Activated naive CD4-positive, alpha-beta T cell treated with anti-CD3 and anti-CD28 coated beads, Interleukin-2, amount 50 U/mL, for 24 hours (primary cell): ENCODE data around the gene HECW1.

Experiments
- H3K27ac Mint-ChIP-seq: one replicate; pipeline ENCODE4 v1.8.0; 2021; ENCODE audit warnings: mild to moderate bottlenecking, mixed read lengths
- H3K27me3 Mint-ChIP-seq: one replicate; pipeline ENCODE4 v1.8.0; 2021; ENCODE audit warnings: mixed read lengths
- H3K36me3 Mint-ChIP-seq: one replicate; pipeline ENCODE4 v1.8.0; 2021; ENCODE audit warnings: mixed read lengths
- H3K4me1 Mint-ChIP-seq: one replicate; pipeline ENCODE4 v1.8.0; 2021; ENCODE audit warnings: mixed read lengths
- H3K4me3 Mint-ChIP-seq: one replicate; pipeline ENCODE4 v1.8.0; 2021; ENCODE audit warnings: mild to moderate bottlenecking, mixed read lengths
- H3K9me3 Mint-ChIP-seq: one replicate; pipeline ENCODE4 v1.8.0; 2021; ENCODE audit warnings: mixed read lengths

HECW1 gene

DNA sequence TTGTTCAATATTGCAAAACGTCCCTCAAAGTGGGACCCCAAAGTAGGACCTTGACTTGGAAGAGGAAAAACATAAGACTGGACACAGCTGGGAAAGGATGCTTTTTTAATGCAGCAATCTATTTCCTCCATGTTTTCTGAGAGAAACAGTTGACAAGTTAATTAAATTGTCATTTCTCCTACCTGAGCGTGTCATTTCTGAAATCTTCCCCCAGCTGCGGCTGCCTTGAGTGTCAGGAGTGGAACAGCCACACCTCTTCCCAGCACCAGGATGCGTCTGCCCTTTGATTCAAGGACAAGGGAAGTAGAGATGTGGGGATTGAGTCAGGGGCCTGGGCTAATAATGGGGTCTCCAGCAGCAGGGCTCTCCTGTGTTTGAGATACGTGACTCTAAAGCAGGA, 171.3 kb downstream of the HECW1 start:
- no peaks in the 10 kb centered on the region for H3K9me3 Mint-ChIP-seq
- H3K36me3 Mint-ChIP-seq: no peaks in the 10 kb centered on the region
- no peaks in the 10 kb centered on the region for H3K4me1 Mint-ChIP-seq
- no peaks in the 10 kb centered on the region for H3K27me3 Mint-ChIP-seq
- no peak overlapping the region for H3K27ac Mint-ChIP-seq
- no peak overlapping the region for H3K4me3 Mint-ChIP-seq

DNA sequence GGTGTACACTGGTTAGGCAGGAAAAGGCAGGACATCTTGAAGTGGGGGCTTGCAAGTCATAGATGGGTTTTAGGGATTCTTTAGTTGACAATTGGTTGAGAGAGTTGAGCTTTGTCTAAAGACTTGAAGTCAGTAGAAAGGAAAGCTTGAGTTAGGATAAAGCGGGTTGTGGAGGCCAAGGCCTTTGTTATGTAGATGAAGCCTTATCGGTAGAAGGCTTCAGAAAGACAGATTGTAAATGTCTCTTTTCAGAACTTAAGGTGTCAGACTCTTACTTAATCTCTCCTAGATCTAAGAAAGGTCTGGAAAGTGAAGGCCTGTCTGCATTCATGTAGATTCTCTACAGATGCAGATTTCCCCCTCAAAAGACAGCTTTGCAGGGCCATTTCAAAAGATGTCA, 177.4 kb downstream of the HECW1 start:
- no peaks in the 10 kb centered on the region for H3K36me3 Mint-ChIP-seq
- peaks cover 6% of the 10 kb centered on the region for H3K9me3 Mint-ChIP-seq
- no peak overlapping the region for H3K27ac Mint-ChIP-seq
- H3K4me3 Mint-ChIP-seq: no peak overlapping the region
- H3K27me3 Mint-ChIP-seq: no peaks in the 10 kb centered on the region
- H3K4me1 Mint-ChIP-seq: no peaks in the 10 kb centered on the region

DNA sequence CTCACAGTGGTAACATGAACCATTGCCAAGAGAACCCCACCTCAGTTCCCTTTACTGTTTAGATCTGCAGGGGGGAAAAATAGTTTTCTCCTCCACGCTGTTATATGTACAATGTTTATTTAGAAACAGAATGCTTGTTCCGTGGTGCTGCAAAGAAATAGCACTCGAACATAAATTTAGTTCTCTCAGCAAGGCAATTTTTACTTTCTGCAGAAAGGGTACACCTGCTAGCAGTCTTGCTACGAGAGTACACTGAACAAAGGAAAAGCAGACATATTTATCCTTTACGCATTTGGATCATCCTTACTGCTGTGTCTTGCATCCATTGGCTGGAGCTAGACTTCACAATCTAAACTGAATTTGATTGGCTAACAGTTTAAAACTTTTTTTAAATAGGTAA, 178.5 kb downstream of the HECW1 start:
- Mint-ChIP-seq H3K27ac (no peak overlapping the region), H3K27me3 (no peaks in the 10 kb centered on the region), H3K4me1 (no peaks in the 10 kb centered on the region), H3K4me3 (no peak overlapping the region), H3K36me3 (no peaks in the 10 kb centered on the region), H3K9me3 (peaks cover 6% of the 10 kb centered on the region)

DNA sequence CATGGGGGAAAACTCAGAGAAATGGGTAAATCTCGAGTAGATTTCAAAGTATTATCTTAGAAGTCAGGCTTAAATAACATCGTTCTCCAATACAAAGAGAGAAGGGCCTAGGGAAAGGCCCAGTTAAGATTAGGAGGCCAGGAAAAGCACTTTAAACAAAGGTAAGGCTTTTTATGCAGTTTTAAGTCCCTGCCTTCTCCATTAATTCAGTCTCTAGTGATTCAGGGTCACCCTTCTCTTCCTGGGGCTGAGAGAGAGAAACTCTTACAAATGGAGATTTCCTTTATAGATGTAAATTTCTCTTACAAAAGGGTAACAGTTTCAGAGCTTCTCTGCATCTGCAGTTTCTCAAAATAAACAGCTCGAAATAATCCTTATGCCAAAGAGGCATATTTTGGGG, 179.3 kb downstream of the HECW1 start:
- H3K27ac Mint-ChIP-seq: no peak overlapping the region
- no peak overlapping the region for H3K4me3 Mint-ChIP-seq
- no peaks in the 10 kb centered on the region for H3K36me3 Mint-ChIP-seq
- no peaks in the 10 kb centered on the region for H3K27me3 Mint-ChIP-seq
- H3K9me3 Mint-ChIP-seq: peaks cover 6% of the 10 kb centered on the region
- no peaks in the 10 kb centered on the region for H3K4me1 Mint-ChIP-seq

DNA sequence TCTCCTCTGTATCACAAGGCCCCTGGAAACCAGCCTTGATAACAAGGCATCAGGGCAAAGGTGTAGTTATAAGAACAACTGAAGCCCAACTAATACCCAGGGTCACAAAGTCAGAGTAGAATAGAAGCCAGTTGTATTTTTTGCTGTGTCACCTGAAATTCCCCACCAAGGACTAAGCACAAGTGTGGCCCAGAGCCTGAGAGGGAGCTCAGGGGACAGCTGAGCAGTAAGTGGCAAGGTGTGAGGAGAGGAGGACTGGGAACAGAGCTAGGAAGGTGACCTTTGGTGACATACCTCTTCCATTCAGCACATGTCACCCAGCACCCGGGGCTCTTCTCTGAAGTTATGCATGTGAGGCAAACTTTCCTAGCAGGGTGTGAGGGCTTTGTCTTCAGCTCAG, 179.9 kb downstream of the HECW1 start:
- H3K27me3 Mint-ChIP-seq: no peaks in the 10 kb centered on the region
- no peaks in the 10 kb centered on the region for H3K36me3 Mint-ChIP-seq
- no peak overlapping the region for H3K4me3 Mint-ChIP-seq
- H3K4me1 Mint-ChIP-seq: no peaks in the 10 kb centered on the region
- peaks cover 6% of the 10 kb centered on the region for H3K9me3 Mint-ChIP-seq
- H3K27ac Mint-ChIP-seq: no peak overlapping the region

DNA sequence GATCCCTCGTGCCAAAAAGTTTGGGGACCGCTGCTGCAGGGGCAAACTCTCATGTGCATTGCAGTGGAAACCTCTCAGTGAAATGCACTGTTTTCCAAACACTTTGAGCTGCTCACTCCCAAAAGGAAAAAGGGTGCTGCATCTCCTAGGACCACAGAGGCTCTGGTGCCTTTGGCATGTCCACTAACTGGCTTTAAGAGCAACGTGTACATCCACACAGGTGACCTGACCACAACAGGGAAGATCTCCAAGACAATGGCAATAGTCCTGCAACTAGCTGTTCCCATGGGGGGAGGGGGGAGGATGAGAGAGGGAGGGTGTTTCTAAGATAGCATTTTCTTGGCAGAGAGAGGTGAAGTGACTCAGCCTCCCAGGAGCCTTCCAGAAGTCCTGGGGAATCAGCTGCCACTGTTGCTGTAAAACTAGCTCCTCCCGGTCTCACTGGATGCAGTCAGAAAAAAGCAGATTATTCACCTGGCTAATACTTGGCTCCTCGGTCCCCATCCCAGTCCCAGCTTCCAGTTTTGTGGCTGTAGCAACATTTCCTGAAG, 181.7 kb downstream of the HECW1 start:
- Mint-ChIP-seq H3K27me3 (no peaks in the 10 kb centered on the region), H3K27ac (no peak overlapping the region), H3K36me3 (no peaks in the 10 kb centered on the region), H3K4me3 (no peak overlapping the region), H3K4me1 (no peaks in the 10 kb centered on the region), H3K9me3 (peaks cover 6% of the 10 kb centered on the region)

DNA sequence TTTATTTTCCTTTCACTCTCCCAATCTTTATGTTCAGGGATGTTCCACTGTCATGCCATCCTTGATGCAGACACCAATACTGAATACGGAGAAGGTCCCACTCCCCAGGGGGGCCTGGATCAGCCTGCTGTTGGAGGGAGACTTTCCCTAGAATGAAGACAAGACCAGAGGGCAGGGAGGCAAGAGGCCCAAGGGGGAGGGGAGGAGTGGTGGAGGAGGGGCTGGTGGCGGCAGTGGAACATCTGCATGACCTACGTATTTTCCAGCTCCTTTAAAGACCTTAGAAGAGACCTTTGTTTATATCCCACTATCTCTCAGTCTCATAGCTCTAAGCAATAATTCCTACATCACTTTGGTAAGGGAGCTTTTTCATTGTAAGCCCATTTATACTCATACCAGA, 183.0 kb downstream of the HECW1 start:
- no peaks in the 10 kb centered on the region for H3K36me3 Mint-ChIP-seq
- no peak overlapping the region for H3K4me3 Mint-ChIP-seq
- H3K9me3 Mint-ChIP-seq: no peaks in the 10 kb centered on the region
- no peaks in the 10 kb centered on the region for H3K27me3 Mint-ChIP-seq
- no peaks in the 10 kb centered on the region for H3K4me1 Mint-ChIP-seq
- H3K27ac Mint-ChIP-seq: no peak overlapping the region

DNA sequence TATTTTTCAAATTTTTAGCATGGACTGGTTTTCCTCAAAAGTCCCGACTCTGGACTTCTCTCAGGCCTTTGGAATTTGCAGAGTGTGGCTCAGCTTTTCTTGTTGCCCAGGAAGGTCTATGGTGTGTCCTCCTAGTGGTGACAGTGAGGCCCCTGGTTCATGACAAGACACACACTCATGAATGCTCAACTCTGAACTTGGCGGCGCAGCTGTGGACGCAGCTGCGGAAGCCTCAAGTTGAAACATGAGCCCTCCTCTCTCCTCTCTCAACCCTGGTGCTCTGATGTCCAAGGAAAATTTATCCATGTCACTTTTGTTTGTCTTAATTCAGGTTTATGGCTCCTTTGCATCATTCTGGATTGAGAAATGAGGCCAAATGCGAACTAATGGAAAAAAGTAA, 183.9 kb downstream of the HECW1 start:
- H3K4me1 Mint-ChIP-seq: no peaks in the 10 kb centered on the region
- no peaks in the 10 kb centered on the region for H3K27me3 Mint-ChIP-seq
- H3K27ac Mint-ChIP-seq: no peak overlapping the region
- H3K4me3 Mint-ChIP-seq: no peak overlapping the region
- H3K36me3 Mint-ChIP-seq: no peaks in the 10 kb centered on the region
- H3K9me3 Mint-ChIP-seq: no peaks in the 10 kb centered on the region

DNA sequence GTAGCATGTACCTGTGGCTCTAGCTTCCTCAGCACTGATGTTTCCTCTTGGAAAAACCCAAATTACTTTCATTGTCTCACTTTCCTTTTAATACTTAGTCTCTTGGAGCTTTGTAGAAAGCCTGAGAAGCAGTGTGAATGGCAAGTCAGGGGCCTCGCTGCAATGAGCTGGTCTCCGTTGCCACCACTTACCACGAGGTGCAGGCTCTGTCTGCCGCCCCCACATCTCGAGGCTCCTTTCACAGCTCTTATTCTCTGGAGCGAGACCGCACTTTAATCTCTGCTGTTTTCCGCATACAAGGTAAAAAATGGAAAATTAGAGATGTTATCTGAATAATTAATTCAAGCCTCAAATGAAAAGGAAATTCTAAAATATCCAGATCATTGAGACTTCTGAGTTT, 186.2 kb downstream of the HECW1 start:
- no peak overlapping the region for H3K27ac Mint-ChIP-seq
- H3K36me3 Mint-ChIP-seq: no peaks in the 10 kb centered on the region
- no peak overlapping the region for H3K4me3 Mint-ChIP-seq
- H3K9me3 Mint-ChIP-seq: no peaks in the 10 kb centered on the region
- H3K27me3 Mint-ChIP-seq: no peaks in the 10 kb centered on the region
- H3K4me1 Mint-ChIP-seq: peaks cover 15% of the 10 kb centered on the region

DNA sequence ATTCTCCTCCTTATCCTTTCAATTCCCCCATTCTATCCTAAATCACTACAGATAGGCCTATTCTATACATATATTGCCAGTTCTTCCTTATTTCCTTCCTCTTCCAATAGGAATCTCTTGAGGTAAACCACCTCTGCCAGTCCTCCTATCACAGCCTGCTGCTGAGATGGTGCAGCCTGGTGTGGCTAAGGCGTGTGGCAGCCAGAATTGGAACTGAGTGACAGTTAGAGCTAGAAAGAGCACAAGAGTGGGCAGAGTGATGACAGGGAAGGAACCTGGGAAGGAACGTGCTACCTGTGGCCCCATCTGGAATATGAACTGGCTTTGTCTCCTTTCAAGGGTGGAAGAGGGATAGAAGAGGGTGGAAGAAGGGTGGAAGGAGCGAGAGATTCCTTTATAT, 187.7 kb downstream of the HECW1 start:
- no peak overlapping the region for H3K27ac Mint-ChIP-seq
- peaks cover 27% of the 10 kb centered on the region for H3K4me1 Mint-ChIP-seq
- H3K9me3 Mint-ChIP-seq: no peaks in the 10 kb centered on the region
- H3K27me3 Mint-ChIP-seq: no peaks in the 10 kb centered on the region
- H3K36me3 Mint-ChIP-seq: no peaks in the 10 kb centered on the region
- H3K4me3 Mint-ChIP-seq: no peak overlapping the region

DNA sequence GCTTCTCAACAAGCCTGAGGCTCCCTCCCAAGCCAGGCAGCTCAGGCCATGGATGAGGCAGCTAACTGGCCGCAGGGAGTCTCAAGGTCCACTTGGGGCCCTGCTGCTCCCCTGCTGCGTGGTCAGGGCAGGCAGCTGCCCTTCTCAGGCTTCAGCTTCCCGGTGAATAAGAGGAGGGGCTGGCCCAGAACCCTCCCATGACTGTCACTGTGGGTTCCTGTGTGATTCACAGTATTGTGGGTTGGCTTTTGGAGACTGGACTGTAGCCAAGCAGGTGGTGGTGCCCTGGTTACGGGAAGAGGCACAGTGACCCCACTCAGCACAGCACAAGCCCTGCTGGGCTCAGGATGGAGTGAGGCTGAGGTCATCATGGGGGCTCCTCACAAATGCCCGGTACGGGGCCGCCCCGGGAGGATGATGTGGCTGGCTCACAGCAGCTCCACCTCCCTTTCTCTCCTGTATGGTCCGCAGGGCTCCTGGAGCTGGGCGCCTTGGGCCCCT, 189.8 kb downstream of the HECW1 start:
- no peak overlapping the region for H3K27ac Mint-ChIP-seq
- peaks cover 31% of the 10 kb centered on the region for H3K4me1 Mint-ChIP-seq
- no peaks in the 10 kb centered on the region for H3K27me3 Mint-ChIP-seq
- H3K9me3 Mint-ChIP-seq: no peaks in the 10 kb centered on the region
- H3K4me3 Mint-ChIP-seq: no peak overlapping the region
- H3K36me3 Mint-ChIP-seq: no peaks in the 10 kb centered on the region

DNA sequence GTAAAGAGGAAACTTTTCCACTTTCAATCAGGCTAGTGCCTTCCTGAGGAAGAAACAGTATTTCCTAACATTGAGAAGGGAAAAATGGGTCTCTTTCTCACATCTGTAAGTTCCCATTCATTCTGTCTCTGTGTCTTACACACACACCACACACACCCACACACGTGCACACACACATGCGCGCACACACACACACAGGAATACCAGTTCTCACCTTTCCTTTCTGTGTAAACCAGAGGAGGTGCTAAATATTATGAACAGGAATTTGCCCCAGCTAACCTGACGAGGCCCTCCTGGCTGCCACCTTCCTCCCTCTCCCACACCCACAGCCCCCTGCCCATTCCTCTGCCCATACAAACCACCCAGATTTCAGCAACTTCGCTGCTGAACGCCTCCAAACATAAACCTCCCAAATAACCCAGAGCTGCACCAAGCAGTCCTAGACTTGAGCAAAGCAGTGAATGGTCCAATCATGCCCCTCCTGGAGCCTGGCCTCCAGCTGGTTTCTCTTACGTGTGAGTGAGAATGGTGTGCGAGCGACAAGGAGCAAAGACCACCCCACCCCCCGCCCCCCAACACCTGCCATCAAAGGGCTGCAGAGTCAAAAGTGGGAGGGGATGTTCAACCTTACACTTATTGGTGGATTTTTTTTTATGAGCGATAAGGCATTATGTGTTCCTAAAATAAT, 190.5 kb downstream of the HECW1 start:
- H3K36me3 Mint-ChIP-seq: no peaks in the 10 kb centered on the region
- no peak overlapping the region for H3K27ac Mint-ChIP-seq
- H3K9me3 Mint-ChIP-seq: no peaks in the 10 kb centered on the region
- H3K27me3 Mint-ChIP-seq: no peaks in the 10 kb centered on the region
- H3K4me1 Mint-ChIP-seq: peaks cover 31% of the 10 kb centered on the region
- H3K4me3 Mint-ChIP-seq: peak overlapping the region; percentile 6

DNA sequence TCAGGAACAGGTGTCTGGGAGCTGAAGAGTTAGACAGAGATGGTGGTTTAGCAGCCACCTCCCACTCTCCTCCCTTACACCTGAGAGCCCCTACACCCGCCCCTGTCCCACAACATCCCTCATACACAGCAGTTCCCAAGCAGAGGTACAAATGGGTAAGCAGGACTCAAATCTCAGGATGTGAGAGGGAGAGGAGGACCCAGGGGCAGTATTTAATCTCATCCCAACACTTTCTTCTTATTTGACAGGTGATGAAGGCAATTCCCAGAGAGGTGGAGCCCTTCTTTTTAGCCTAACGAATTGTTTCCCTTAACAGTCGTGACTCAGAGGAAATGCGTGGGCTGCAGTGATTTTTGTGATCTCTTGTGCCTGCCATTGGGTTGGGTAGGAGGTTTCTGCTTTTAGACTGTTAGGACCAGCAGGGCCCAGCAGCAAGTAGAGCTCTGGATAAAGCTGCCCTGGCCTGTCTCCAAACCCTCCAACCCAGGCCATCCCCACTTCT, 191.3 kb downstream of the HECW1 start:
- Mint-ChIP-seq H3K4me1 (peaks cover 31% of the 10 kb centered on the region), H3K27ac (no peak overlapping the region), H3K4me3 (no peak overlapping the region), H3K27me3 (no peaks in the 10 kb centered on the region), H3K9me3 (no peaks in the 10 kb centered on the region), H3K36me3 (no peaks in the 10 kb centered on the region)

DNA sequence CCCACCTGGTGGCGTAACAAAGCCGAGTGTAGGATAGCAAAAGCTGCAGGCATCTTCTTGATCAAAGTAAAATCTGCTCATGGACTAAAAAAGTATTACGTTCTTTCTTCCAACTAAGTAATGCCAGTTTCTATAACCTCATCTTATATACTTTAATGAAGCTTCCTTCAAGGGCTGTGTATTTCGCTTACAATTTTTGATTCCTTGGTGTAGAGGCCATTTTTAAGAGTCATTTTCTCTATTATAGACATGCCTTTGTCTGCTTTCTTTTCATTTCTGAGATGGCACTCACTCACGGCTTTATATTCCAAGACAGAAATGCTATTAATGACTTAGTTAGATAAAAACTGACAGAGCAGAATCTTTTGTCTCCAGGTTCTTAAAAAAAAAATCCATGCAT, 194.0 kb downstream of the HECW1 start:
- Mint-ChIP-seq H3K27me3 (no peaks in the 10 kb centered on the region), H3K36me3 (no peaks in the 10 kb centered on the region), H3K9me3 (no peaks in the 10 kb centered on the region), H3K27ac (no peak overlapping the region), H3K4me1 (peaks cover 31% of the 10 kb centered on the region), H3K4me3 (no peak overlapping the region)

DNA sequence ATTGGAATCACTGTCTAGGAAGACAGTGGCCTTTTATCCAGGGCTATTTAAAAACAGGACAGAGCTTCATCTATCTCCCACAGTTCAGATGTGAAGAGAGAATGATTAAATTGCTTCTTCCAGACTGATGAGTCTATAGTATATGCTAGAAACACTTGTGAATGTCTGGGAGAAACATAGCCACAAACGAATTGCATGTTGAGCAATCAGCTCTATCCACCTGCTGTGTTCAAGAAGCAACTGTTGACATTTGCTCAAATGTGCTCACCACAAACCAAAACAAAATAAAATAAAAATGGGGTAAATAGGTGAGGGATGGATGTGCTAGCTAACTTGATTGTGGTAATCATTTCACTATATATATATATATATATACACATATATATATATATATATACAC, 195.1 kb downstream of the HECW1 start:
- Mint-ChIP-seq H3K4me3 (no peak overlapping the region), H3K9me3 (no peaks in the 10 kb centered on the region), H3K4me1 (peaks cover 27% of the 10 kb centered on the region), H3K27ac (no peak overlapping the region), H3K36me3 (no peaks in the 10 kb centered on the region), H3K27me3 (no peaks in the 10 kb centered on the region)

DNA sequence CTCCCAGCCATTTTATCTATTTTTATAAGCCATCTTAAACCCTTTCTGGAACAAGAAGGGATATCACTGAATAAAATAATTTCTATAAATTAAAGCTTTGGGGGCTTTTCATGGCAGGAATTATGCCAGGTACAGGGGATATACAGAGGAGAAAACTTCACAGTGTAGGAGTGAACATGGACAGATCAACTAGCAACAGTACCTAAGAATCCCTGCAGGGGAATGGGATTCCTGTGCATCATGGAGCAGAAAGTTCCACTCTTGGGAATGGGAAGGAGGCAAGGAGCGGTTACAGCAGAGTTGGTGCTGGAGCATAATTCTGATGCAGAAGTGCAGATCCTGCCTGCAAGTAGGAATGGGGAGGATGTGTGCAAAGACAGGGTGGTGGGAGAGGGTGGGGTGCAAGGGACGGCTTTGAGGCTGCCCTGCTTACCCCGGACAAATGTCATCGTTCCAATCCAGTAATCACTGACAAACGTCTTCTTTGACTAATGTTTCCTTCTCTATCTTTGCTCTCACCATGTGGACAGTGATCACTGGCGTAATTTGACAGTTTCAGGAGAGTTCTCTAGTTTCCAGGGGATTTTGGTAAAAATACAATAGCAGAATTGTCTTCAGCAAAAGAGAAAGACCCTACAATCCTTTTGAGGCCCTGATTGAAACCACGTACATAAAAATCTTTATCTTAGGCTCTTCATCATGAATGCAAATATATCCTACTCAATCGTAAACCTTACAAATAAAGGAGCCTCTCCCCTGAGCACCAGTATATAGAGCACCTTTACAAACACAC, 196.7 kb downstream of the HECW1 start:
- no peak overlapping the region for H3K27ac Mint-ChIP-seq
- no peaks in the 10 kb centered on the region for H3K9me3 Mint-ChIP-seq
- H3K27me3 Mint-ChIP-seq: no peaks in the 10 kb centered on the region
- H3K36me3 Mint-ChIP-seq: no peaks in the 10 kb centered on the region
- H3K4me3 Mint-ChIP-seq: no peak overlapping the region
- peaks cover 15% of the 10 kb centered on the region for H3K4me1 Mint-ChIP-seq
